ENCODE data around the gene DMKN. TPM values are rescaled to one million over a fixed set of nuclear protein-coding genes. Genes with fewer than 3 reads are reported as not detected.

Gene DMKN
- total and polyA plus RNA-seq, 9 of the 15 experiments (the other 6 are each of a cell fraction or from before 2014, with no cell fraction given): 0.36 to 0.53 TPM; not detected in 7

- TF ChIP-seq ZBTB40 (IDR thresholded peaks at IDR 0.05) (no peak), ZBTB40 (CRISPR knock-in tag; IDR thresholded peaks at IDR 0.05) (no peak), MYC (IDR thresholded peaks at IDR 0.05; ENCODE audit: low read depth, low read length) (peak; percentile 57; the same call in 1 of the 2 replicates), MYC (CRISPR knock-in tag; IDR thresholded peaks at IDR 0.05; ENCODE audit: borderline replicate concordance, low read depth) (no peak), USF1 (CRISPR knock-in tag; IDR thresholded peaks at IDR 0.05) (no peak), CHD1 (IDR thresholded peaks at IDR 0.05; ENCODE audit: low read length) (no peak), MAFK (IDR thresholded peaks at IDR 0.05; ENCODE audit: low read length) (no peak), NR3C1 (CRISPR knock-in tag; IDR thresholded peaks at IDR 0.05) (no peak), TARDBP (IDR thresholded peaks at IDR 0.05) (no peak), BHLHE40 (IDR thresholded peaks at IDR 0.05; ENCODE audit: low read length) (peak; percentile 22; the same call in 1 of the 2 replicates), ZNF175 (CRISPR knock-in tag; IDR thresholded peaks at IDR 0.05; ENCODE audit: low read depth) (no peak)
- TF ChIP-seq, protein P1, sequence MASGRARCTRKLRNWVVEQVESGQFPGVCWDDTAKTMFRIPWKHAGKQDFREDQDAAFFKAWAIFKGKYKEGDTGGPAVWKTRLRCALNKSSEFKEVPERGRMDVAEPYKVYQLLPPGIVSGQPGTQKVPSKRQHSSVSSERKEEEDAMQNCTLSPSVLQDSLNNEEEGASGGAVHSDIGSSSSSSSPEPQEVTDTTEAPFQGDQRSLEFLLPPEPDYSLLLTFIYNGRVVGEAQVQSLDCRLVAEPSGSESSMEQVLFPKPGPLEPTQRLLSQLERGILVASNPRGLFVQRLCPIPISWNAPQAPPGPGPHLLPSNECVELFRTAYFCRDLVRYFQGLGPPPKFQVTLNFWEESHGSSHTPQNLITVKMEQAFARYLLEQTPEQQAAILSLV (tag; IDR thresholded peaks at IDR 0.05): no peak
- TF ChIP-seq, protein P2, sequence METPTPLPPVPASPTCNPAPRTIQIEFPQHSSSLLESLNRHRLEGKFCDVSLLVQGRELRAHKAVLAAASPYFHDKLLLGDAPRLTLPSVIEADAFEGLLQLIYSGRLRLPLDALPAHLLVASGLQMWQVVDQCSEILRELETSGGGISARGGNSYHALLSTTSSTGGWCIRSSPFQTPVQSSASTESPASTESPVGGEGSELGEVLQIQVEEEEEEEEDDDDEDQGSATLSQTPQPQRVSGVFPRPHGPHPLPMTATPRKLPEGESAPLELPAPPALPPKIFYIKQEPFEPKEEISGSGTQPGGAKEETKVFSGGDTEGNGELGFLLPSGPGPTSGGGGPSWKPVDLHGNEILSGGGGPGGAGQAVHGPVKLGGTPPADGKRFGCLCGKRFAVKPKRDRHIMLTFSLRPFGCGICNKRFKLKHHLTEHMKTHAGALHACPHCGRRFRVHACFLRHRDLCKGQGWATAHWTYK (CRISPR knock-in tag; IDR thresholded peaks at IDR 0.05): no peak
- TF ChIP-seq, protein P3, sequence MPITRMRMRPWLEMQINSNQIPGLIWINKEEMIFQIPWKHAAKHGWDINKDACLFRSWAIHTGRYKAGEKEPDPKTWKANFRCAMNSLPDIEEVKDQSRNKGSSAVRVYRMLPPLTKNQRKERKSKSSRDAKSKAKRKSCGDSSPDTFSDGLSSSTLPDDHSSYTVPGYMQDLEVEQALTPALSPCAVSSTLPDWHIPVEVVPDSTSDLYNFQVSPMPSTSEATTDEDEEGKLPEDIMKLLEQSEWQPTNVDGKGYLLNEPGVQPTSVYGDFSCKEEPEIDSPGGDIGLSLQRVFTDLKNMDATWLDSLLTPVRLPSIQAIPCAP (CRISPR knock-in tag; IDR thresholded peaks at IDR 0.05; ENCODE audit: borderline replicate concordance): no peak
- TF ChIP-seq, protein P4, sequence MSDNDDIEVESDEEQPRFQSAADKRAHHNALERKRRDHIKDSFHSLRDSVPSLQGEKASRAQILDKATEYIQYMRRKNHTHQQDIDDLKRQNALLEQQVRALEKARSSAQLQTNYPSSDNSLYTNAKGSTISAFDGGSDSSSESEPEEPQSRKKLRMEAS (CRISPR knock-in tag; IDR thresholded peaks at IDR 0.05): no peak
Observed at GRCh38 chr19:35555301-35556005, 42.0 kb upstream of the DMKN start (continued).
